Measurements from ENCODE around the gene ITGB7. TPM values are rescaled to one million over a fixed set of nuclear protein-coding genes. Genes with fewer than 3 reads are reported as not detected.
A peak's percentile ranks its signal among the peaks of the same experiment; 100 is the strongest.

Gene ITGB7
- total RNA-seq, 1 donor, result 1.1 TPM

DNA sequence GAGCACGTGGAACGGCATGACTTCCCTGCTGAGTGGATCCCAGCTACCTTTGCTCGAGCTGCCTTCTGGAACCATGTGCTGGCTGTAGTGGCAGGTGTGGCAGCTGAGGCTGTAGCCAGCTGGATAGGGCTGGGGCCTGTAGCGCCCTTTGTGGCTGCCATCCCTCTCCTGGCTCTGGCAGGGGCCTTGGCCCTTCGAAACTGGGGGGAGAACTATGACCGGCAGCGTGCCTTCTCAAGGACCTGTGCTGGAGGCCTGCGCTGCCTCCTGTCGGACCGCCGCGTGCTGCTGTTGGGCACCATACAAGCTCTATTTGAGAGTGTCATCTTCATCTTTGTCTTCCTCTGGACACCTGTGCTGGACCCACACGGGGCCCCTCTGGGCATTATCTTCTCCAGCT, 46.2 kb upstream of the ITGB7 start:
- Histone ChIP-seq H3K27ac (ENCODE audit: low read depth, low read length) (no peak overlapping the region), H4K20me1 (ENCODE audit: insufficient read depth, low read length) (peaks cover 5% of the 10 kb centered on the region), H3K79me2 (ENCODE audit: insufficient read depth, low read length) (peaks cover 33% of the 10 kb centered on the region), H3K27me3 (ENCODE audit: insufficient read depth, low read length) (no peaks in the 10 kb centered on the region), H3K4me2 (ENCODE audit: insufficient read depth, low read length) (peak overlapping the region; percentile 95), H3K9me3 (ENCODE audit: low read depth, low read length) (no peaks in the 10 kb centered on the region), H2AFZ (ENCODE audit: low read length) (no peak overlapping the region), H3K36me3 (ENCODE audit: insufficient read depth, low read length) (peaks cover 11% of the 10 kb centered on the region), H3K4me1 (ENCODE audit: insufficient read depth, low read length) (peaks cover 16% of the 10 kb centered on the region), H3K4me3 (ENCODE audit: insufficient read depth, low read length) (peak overlapping the region; percentile 93)
- DNase-seq (ENCODE audit: insufficient read length, low spot score, missing footprints), result no peak
- TF ChIP-seq, protein P1, sequence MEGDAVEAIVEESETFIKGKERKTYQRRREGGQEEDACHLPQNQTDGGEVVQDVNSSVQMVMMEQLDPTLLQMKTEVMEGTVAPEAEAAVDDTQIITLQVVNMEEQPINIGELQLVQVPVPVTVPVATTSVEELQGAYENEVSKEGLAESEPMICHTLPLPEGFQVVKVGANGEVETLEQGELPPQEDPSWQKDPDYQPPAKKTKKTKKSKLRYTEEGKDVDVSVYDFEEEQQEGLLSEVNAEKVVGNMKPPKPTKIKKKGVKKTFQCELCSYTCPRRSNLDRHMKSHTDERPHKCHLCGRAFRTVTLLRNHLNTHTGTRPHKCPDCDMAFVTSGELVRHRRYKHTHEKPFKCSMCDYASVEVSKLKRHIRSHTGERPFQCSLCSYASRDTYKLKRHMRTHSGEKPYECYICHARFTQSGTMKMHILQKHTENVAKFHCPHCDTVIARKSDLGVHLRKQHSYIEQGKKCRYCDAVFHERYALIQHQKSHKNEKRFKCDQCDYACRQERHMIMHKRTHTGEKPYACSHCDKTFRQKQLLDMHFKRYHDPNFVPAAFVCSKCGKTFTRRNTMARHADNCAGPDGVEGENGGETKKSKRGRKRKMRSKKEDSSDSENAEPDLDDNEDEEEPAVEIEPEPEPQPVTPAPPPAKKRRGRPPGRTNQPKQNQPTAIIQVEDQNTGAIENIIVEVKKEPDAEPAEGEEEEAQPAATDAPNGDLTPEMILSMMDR (IDR thresholded peaks at IDR 0.05; ENCODE audit: extremely low read depth, low read depth, low read length), result no peak

DNA sequence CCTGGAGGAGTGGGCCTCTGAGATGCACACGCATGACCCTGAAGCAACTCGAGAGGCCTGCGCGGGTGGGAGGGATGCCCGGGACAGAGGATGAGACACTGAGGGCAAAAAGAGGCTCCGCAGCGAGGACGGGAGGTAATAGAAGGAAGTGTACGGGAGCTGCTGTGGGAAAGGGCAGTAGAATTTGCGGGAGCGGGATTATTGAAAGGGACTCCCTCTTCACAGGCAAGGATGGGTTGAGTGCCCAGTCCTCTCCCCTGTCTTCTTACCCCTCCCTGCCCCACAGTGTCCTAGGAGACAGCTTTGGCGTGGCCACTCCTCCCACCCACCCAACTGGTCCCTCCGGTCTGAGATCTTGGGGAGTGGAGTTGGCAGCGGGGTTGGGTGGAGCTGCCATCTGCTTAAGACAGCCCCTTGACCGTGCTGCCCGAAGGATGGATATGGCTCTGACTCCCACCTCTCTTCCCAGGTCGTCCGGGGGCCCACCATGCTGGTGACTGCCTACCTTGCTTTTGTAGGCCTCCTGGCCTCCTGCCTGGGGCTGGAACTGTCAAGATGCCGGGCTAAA, 45.4 kb upstream of the ITGB7 start:
- peak overlapping the region; percentile 94 for H2AFZ ChIP-seq (ENCODE audit: low read length)
- H3K36me3 ChIP-seq (ENCODE audit: insufficient read depth, low read length), result peaks cover 11% of the 10 kb centered on the region
- H3K79me2 ChIP-seq (ENCODE audit: insufficient read depth, low read length), result peaks cover 33% of the 10 kb centered on the region
- peaks cover 5% of the 10 kb centered on the region for H4K20me1 ChIP-seq (ENCODE audit: insufficient read depth, low read length)
- peak overlapping the region; percentile 77 for H3K27ac ChIP-seq (ENCODE audit: low read depth, low read length)
- TF ChIP-seq, protein P1 (IDR thresholded peaks at IDR 0.05; ENCODE audit: extremely low read depth, low read depth, low read length), result no peak
- H3K4me2 ChIP-seq (ENCODE audit: insufficient read depth, low read length), result peak overlapping the region; percentile 95
- peaks cover 16% of the 10 kb centered on the region for H3K4me1 ChIP-seq (ENCODE audit: insufficient read depth, low read length)
- H3K27me3 ChIP-seq (ENCODE audit: insufficient read depth, low read length), result no peaks in the 10 kb centered on the region
- peak overlapping the region; percentile 93 for H3K4me3 ChIP-seq (ENCODE audit: insufficient read depth, low read length)
- no peaks in the 10 kb centered on the region for H3K9me3 ChIP-seq (ENCODE audit: low read depth, low read length)
- peak; percentile 90 for DNase-seq (ENCODE audit: insufficient read length, low spot score, missing footprints)

DNA sequence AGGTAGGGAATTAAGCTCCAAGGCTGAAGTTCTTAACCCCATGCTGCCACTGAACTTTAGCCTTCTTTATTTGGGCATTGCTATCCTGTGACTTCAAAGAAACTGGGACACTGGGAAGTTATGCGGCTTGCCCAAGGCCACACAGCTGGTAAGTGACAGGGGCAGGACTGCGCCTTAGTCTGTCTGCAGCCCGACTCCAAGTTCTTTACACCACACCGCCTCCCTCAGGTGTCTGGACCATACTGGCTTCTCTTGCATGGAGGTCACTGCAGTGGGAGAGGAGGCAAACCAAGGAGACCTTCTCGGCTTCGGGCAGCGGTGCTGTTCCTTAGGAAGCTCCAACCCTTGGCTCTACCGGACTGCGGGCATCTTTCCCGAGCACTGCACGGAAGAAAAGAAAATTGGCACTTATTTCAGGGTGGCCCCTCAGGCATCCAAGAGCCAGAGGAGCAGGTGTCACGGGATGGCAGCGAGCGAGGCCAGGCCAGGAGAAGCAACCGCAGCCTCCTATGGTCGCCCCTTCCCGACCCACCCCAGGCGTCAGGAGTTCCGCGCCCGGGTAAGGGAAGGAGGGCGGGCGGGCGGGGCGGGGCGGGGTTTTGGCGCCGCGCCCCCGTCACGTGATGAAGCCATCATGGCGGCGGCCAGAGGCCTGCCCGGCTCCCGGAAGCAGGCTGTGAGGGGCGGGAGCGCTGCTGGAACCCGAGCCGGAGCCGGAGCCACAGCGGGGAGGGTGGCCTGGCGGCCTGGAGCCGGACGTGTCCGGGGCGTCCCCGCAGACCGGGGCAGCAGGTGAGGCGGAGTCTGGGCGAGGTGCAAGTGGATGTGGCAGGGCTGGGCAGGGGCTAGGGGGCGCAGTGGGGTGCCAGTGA, 44.7 kb upstream of the ITGB7 start:
- H3K9me3 ChIP-seq (ENCODE audit: low read depth, low read length), result no peaks in the 10 kb centered on the region
- peak overlapping the region; percentile 93 for H3K4me3 ChIP-seq (ENCODE audit: insufficient read depth, low read length)
- peaks cover 33% of the 10 kb centered on the region for H3K79me2 ChIP-seq (ENCODE audit: insufficient read depth, low read length)
- peaks cover 16% of the 10 kb centered on the region for H3K4me1 ChIP-seq (ENCODE audit: insufficient read depth, low read length)
- H3K27me3 ChIP-seq (ENCODE audit: insufficient read depth, low read length), result no peaks in the 10 kb centered on the region
- H3K4me2 ChIP-seq (ENCODE audit: insufficient read depth, low read length), result peak overlapping the region; percentile 98
- DNase-seq (ENCODE audit: insufficient read length, low spot score, missing footprints), result peak; percentile 99
- H3K27ac ChIP-seq (ENCODE audit: low read depth, low read length), result peak overlapping the region; percentile 77
- peak overlapping the region; percentile 99 for H2AFZ ChIP-seq (ENCODE audit: low read length)
- TF ChIP-seq, protein P1 (IDR thresholded peaks at IDR 0.05; ENCODE audit: extremely low read depth, low read depth, low read length), result peak; percentile 34
- H4K20me1 ChIP-seq (ENCODE audit: insufficient read depth, low read length), result peaks cover 5% of the 10 kb centered on the region
- H3K36me3 ChIP-seq (ENCODE audit: insufficient read depth, low read length), result peaks cover 11% of the 10 kb centered on the region

DNA sequence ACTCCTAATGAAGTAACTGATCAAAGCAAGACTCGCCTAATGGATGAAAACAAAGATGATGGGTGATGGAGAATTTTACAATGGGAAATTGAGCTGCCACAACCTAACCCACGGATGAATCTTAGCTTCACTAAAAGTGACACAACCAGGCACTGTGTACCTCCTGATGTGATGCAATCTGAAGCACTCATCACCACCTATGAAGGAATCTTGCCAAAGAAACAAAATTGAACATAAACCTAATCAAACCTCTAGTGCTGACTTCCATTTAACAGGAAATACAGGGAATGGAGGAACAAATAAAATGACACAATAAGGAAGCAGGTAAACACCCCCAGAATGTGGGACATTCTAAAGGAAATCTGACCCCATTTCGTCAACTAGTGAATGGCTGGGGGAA, 38.2 kb upstream of the ITGB7 start:
- H2AFZ ChIP-seq (ENCODE audit: low read length), result no peak overlapping the region
- no peaks in the 10 kb centered on the region for H3K36me3 ChIP-seq (ENCODE audit: insufficient read depth, low read length)
- no peaks in the 10 kb centered on the region for H3K9me3 ChIP-seq (ENCODE audit: low read depth, low read length)
- no peaks in the 10 kb centered on the region for H3K79me2 ChIP-seq (ENCODE audit: insufficient read depth, low read length)
- H3K4me3 ChIP-seq (ENCODE audit: insufficient read depth, low read length), result no peak overlapping the region
- H3K4me2 ChIP-seq (ENCODE audit: insufficient read depth, low read length), result no peak overlapping the region
- H3K4me1 ChIP-seq (ENCODE audit: insufficient read depth, low read length), result no peaks in the 10 kb centered on the region
- no peak overlapping the region for H3K27ac ChIP-seq (ENCODE audit: low read depth, low read length)
- H4K20me1 ChIP-seq (ENCODE audit: insufficient read depth, low read length), result no peaks in the 10 kb centered on the region
- DNase-seq (ENCODE audit: insufficient read length, low spot score, missing footprints), result peak; percentile 72
- TF ChIP-seq, protein P1 (IDR thresholded peaks at IDR 0.05; ENCODE audit: extremely low read depth, low read depth, low read length), result no peak
- peaks cover 37% of the 10 kb centered on the region for H3K27me3 ChIP-seq (ENCODE audit: insufficient read depth, low read length)

Data from osteoblast (primary cell).